GM19025 (cell line): ENCODE data around the gene NCOA1.
"Not testable (repeated sequence)": the region's sequence is repeated elsewhere in the genome, so short reads cannot be mapped to it uniquely, and the experiment has no call there.

Source experiments
- ATAC-seq: cut with Tn5 transposase; IDR thresholded peaks from one replicate; pipeline ENCODE4 v1.9.1; 2021; ENCODE audit warnings: mild to moderate bottlenecking, low read depth, moderate library complexity; ENCODE audit not compliant: unreplicated experiment

Gene NCOA1

DNA sequence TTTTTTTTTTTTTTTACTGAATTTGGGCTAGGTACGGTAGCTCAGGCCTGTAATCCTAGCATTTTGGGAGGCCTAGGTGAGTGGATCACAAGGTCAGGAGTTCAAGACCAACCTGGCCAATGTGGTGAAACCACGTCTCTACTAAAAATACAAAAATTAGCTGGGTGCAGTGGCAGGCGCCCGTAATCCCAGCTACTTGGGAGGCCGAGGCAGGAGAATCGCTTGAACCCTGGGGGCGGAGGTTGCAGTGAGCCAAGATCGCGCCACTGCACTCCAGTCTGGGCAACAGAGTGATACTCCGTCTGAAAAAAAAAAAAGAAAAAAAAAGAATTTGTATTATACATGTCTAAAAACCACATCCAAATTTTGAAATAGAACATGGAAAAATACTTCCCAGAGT is 78.5 kb downstream of the NCOA1 start:
- not testable (repeated sequence) for ATAC-seq

DNA sequence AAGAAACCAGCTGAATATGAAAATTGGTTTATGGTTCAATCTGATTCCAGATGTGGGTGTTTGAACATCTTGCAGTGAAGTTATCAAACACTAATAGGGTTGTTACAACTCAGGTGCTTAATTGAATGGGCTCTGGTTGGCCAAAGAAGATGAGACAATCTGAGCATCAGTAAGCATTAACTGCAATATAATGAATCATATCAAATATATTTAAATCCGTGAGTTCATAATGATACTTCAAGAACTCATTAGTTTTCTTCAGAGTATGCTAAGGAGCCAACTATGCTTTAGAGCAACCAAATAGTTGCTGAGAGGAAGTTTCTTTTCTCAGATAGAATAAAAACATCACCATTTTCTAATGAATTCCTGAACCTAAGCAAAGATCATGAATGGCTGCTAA is 79.2 kb downstream of the NCOA1 start:
- ATAC-seq = no peak

DNA sequence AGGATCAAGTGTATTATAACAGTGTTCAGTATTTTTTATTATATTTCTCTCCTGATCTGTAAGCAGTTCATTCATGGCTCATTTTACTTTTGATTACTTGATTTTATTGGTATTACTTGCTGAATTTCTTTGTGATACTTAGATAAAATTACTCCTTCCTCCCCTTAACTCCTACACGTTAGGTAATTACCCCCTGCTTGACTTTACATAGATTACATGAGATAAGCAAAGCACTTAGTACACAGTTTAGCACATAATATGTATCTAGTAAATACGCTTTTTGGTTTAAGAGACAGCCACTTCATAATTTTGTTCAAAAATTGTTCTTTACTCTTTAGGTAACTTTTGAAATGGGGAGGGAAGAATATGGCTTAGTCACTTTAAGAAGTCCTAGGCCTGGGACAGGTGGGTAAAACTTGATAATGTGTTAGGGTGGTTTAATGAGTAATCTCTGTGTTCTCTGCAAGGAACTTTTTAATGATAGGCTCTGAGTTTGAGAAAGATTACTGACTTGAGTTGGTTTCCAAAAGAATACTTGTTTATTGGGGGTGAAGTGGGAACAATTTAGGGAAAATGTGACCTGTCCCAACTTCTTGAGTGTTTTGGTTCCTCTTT is 80.9 kb downstream of the NCOA1 start:
- ATAC-seq = no peak

DNA sequence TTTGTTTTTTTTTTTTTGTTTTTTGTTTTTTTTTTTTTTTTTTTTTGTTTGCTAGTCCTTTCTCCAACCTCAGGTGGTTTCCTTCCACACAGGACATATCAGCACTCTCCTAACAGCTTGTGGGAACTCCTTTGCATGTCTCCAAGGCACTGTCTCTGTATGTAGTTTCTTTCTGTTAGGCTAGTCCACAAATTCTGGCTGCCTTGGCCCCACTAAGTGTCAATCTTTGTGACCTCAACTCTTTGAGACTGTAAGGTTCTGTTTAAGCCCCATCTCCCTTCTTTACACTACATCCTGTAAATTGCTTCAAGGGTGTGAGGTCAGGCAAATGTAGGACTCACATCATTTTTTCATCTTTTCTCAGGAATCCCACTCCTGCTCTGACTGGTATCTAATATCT is 85.1 kb downstream of the NCOA1 start:
- no peak for ATAC-seq

DNA sequence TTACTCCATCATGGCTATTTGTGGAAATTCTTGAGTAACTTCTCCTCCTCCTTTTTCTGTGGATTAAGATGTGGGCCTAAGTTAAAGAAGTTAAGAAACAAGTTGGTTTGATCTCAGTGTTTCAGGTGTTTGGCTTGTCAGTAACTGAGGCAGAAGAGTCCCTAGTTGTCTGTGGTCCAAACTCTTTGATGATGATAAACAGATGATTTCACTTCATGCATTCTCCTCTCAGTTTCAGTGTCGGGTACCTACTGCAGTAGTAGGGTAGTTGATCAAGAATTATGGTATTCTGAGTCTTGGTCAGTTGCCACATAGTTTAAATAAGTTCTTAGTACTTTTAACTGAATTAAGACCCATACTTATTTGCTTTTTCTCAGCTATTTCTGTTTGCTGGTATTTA is 85.6 kb downstream of the NCOA1 start:
- peak; percentile 46 for ATAC-seq

DNA sequence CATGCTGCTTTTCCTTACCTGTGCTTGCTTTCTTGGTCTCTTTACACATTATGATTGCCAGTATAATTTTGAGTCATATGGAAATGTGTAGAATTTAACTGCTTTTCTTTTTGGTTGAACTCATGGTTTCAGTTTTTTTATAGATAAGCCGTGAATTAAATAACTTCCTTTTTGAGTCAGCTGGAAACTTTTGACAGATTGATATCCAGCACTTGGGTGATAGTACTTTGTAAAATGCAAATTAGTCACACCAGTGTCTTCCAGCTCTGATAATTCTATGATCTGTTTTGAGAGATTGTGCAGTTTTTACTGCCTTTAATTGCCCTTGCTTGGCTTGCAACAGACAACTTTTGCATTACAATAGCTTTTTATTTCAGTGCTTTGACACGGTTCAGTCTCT is 86.4 kb downstream of the NCOA1 start:
- ATAC-seq = peak; percentile 74

DNA sequence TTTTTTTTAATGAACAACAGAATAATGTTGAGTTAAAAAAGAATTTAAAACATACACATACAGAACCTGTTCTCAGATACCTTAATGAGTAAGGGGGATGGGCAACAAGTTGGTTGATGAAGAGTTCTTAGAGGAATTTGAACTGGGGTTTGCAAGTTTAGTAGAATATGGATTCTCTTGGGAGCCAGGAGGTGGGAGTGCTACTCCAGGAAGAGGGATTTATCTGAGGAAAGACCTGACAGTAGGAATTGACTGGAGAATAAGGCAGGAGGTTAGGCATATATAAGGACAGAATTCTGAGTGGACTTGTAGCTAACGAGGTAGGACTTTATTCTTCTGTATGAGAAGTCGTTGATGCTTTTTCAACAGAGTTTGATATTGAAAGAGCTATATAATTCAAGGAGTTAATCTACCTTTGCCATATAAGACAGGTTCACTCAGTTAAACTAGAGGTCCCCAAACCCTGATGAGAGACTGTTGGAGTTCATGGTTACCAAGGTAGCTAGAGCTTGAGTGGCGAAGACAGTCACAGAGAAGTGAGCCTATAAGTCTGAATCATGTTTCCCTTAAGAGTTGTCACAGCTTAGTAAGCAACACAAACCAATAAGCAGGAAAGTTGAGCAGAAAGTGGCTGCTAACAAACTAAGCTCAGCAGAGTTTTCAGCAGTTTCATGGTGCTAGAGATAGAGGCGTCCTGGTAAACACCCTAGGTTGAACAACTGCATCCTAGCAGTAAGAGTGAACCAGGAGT is 88.2 kb downstream of the NCOA1 start:
- ATAC-seq = no peak

DNA sequence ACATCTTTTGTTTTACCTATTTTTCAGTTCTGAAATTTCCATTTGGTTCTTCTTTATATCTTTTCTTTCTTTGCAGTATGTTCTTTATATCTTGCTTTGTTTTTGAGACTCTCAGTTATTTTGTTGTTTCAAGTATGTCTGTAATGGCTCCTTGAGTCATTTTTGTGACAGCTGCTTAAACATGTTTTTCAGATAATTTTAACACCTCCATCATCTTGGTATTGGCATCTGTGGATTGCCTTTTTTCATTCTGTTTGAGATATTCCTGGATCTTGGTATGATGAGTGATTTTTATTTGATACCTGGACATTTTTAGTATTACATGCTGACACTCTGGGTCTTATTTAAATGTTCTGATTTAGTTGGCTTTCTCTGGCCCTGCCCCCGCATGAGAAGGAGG is 89.5 kb downstream of the NCOA1 start:
- ATAC-seq = no peak

DNA sequence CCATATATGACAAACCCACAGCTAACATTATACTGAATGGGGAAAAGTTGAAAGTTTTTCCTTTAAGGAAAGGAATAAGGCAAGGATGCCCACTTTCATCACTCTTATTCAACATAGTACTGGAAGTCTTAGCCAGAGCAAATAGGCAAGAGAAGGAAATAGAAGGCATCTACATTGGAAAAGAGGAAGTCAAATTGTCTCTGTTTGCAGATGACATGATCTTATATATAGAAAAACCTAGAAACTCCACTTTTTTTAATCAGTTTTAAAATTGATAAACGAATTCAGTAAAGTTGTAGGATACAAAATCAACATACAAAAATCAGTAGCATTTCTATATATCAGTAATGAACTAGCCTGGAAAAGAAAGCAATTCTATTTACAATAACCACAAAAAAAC is 90.9 kb downstream of the NCOA1 start:
- not testable (repeated sequence) for ATAC-seq

DNA sequence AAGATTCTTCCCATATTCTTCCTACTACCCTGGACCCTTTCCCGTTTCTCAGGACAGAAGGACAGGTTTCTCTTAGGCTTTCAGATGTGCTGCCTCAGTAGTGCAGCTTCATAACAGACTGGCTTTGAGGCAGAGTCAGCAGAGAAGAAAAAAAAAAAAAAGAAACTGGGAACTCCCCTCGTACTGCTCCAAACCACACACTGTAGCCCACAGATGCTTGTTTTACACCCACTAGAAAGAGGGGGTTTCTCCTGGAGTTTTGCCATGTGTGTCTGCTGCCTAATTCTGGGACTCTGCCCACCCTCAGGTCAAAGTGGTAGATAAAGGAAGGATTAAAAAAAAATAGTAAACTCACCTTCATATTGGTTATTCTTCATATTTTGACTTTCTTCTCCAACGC is 95.9 kb downstream of the NCOA1 start:
- peak; percentile 84 for ATAC-seq

DNA sequence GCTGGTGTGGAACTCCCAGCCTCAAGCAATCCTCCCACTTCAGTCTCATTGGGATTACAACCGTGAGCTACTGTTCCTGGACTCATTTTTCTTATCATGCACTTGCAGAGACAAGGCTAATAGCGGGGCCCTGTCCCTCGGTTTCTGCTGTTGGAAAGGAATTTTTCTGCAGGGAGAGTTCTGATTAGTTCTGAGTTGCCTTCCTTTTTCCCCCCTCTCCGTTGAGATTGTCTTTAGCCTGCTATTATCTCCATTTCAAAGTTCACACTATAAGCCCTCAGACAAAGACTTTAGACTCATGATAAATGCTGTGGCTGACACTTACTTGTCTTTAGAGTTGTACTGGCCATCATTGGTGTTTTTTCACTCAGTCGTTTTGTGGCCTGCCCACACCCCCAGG is 97.2 kb downstream of the NCOA1 start:
- no peak for ATAC-seq

DNA sequence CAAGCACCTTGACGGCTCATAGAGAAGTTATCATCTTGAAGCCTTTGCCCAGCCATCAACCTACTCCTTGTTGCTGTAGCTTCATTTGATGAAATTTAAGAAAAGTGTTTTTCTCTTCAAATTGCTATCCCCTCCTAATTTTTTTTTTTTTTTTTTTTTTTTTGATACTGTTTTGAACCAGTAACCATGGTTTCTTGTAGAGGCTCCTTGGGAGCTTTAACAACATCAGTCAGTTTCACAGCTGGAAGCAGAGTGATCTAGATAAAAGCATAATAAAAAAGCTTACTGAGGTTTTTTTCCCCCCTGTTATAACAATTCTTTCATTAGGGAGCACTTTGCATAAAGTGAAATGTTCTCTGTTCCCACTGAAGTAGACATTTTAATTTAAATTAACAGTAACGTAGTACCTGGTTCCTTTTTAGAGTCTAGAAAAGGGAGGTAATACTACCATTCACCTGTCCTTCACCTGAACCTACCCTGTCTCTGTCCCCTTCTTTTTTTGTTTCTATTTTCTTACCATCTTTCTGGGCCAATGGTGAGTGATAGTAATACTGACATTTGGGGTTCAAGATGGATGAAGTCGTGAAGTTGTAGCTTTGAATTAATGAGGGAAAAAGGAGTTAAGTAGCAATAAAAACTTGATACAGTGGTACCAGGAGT is 101.5 kb downstream of the NCOA1 start:
- no peak for ATAC-seq

DNA sequence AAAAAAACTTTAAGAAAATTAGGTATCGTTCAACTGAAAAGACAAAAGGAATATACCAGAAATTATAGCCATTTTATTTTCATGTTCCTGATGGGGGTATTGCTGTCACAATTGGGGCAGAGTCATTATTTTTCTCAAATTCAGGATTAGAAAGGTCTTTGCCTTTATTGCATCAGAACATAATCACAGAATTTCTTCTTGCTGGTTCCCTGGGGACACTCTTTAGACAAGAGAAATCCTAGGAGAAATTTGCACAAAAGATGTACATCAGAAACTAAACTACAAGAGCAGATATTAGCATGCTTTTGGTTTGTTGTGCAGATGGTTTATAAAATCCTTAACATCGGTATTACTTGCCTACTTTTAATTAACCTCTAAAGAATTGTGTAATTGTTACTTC is 103.2 kb downstream of the NCOA1 start:
- no peak for ATAC-seq

DNA sequence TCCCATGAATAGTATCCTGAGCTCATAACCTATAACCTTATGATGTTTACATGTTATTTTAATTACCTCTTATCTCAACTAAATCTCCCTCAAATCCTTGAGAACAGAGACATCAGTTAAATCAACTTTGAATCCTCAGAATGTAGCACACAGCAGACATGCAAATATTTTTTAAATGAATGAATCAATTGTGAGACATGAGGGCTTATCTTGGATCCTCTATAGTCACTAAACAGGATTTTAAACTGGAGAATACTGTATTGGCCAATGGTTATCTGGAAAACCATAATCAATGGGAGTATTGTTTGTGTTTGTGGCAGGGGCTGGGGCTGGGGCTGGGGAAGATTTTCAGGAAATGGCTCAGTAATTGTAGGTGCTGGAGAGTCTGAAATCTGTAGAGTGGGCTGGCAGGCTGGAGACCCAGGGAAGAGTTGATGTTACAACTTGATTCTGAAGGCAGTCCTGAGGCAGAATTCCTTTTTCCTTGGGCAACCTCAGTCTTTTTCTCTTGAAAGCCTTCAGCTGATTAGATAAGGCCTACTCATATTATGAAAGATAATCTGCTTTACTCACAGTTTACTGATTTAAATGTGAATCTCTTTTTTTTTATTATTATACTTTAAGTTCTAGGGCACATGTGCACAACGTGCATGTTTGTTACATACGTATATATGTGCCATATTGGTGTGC is 106.3 kb downstream of the NCOA1 start:
- ATAC-seq = no peak

DNA sequence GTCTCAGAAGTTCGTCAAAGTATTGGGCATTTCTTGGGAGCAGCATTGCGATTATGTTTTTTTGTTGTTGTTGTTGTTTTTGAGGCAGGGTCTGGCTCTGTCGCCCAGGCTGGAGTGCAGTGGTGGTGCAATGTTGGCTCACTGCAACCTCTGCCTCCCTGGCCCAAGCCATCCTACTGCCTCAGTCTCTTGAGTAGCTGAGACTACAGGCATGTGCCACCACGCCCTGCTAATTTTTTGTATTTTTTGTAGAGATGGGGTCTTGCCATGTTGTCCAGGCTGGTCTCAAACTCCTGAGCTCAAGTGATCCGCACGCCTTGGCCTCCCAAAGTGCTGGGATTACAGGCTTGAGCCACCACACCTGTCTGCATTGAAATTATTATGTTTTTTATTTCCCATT is 109.1 kb downstream of the NCOA1 start:
- ATAC-seq = not testable (repeated sequence)

DNA sequence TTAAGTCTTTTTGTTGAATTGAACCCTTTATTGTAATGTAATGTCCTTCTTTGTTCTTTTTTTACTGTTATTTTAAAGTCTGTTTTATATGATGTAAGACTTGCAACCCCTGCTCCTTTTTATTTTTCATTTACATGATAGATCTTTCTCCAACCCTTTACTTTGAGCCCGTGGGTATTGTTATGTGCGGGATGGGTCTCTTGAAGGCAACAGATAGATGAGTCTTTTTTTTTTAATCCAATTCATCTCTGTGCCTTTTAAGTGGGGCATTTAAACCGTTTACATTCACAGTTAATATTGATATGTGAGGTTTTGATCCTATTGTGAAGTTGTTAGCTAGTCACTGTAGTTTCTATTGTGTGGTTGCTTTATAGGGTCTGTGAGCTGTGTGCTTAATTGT is 120.6 kb downstream of the NCOA1 start:
- ATAC-seq = no peak

DNA sequence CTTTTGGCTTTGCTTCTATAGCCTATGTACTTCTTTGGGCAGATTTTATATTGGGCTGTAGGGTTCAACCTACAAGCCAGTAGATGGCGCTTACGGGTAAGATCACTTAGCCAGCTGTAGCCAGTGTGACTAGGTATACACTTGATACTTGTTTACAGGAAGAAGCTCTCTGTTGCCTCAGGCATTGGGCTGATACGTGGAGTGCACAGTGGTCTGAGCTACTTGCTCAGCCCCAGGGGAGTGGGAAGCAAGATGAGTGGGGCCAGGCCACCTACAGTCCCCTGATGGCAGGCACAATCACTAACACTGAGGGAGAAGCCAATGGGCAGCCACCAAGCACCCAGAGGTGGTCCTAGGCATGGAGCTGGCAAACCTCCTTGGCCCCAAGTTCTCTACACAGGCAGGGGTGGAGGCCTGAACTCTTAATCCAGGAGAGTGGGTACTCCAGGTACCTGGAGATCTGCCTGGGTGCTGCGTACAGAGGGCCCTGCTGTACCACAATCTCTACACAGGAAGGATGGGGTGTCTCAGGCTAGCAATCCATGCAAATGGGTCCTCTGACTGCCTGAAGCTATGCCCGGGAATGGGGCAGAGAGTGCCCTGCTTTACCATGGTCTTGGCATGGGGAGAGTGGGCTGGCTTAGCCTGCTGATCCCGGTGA is 122.2 kb downstream of the NCOA1 start:
- no peak for ATAC-seq

DNA sequence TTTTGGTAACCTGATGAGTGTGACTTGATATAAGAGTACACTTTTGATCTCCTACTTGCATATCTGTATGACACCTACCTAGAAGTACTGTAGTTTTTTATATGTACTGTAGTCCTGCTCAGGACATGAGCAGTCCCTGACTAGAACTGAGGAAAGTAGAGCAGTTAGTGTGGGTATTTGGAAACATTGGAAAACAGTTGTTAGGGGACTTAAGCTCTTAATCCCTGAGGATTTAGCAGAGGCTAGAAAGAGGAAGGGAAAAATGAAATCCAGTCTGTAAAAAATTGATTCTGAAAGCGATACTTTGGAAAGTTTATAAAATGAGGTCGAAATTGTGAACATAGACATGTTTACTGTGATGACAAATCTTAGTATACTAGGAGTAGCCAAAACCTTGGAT is 125.6 kb downstream of the NCOA1 start:
- no peak for ATAC-seq

DNA sequence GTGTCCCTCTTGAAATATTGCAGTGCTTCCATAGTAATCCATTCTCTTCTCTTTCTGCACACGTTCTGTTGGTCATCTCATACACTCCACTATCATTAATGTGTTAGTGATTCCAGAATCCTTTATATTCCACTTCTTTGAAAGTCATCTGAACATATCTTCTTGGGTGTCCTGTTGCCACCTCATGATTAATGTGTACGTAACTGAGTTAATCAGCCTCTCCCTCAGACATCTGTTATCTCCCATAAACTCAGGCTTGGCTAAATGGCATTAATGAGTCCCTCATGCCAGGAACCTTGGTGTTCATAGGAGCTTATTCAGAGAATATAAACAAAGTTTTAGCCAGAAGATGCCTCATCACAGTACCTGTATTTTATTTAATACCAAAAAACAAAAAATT is 126.4 kb downstream of the NCOA1 start:
- ATAC-seq = no peak

DNA sequence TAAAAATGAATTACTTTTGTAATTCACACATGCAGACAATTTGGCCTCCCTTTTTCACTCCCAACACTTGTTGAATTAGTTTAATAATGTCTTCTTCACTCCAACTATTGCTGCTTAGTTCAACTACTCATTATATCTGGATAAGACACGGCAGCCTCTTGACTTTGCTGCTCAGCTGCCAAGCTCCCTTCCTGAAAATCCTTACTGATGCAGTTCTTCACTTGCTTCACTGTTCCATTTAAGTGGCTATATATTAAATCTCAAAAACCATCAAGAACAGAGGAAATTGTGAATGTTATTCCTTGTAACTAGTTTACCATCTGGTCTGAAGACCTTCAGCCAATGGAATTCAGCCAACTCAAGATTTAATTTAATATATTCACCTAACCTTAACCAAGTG is 127.1 kb downstream of the NCOA1 start:
- ATAC-seq = no peak

DNA sequence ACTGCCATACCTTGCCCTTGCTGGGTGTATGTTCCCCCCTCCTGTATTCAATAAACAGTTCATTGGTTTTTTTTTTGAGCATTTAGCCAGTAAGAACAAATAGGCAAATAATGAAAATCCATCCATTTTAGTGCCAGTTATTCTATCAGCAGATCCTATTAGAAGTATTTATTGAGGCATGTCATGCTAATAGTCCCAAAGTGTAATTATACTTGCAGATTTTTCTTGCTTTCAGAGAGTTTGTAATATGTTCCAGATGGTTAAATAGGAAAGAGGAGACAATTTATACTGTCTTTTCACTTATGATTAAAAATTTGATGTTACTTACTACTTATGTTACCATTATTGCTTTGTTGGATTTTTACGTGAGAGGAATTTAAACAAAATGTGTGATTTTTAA is 127.6 kb downstream of the NCOA1 start:
- no peak for ATAC-seq
